Skeletal muscle cell (primary cell): ENCODE data around the gene PARD3.
"Not testable (repeated sequence)": the region's sequence is repeated elsewhere in the genome, so short reads cannot be mapped to it uniquely, and the experiment has no call there.

Experiments
- DNase-seq: peaks from one replicate; pipeline ENCODE4 v3.0.0-alpha.2; 2010; ENCODE audit warnings: low read depth
- H3K4me3 ChIP-seq: 2 replicates; pipeline ENCODE4 v1.5.1; 2011; ENCODE audit warnings: low read depth, mild to moderate bottlenecking, control low read depth, low read length, moderate library complexity

The PARD3 gene

DNA sequence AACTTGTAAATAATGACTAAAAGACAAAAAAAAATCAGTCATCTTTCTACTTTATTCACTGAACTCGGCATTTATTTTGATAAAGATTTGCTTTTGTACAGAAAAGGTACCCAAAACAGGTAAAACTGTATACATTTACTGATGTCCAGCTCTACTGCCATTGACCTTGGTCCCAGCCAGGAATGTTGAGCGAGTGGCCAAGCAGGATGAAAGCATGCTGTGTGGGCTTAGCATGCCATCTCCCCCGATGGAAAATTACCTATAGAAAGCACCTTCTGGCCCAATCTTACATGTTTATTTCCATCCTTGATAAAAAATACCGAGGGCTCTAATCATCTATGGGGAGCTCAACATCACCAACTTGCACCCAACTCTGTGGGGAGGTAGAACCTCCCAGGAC is 6.8 kb downstream of the PARD3 start:
- DNase-seq, result no peak
- no peak overlapping the region for H3K4me3 ChIP-seq

- no peak overlapping the region for H3K4me3 ChIP-seq
- no peak for DNase-seq
These were observed 10.8 kb downstream of the PARD3 start for GRCh38 chr10:34804306-34804705.

GRCh38 chr10:34802692-34803091 is 12.4 kb downstream of the PARD3 start:
- H3K4me3 ChIP-seq, result no peak overlapping the region
- no peak for DNase-seq

GRCh38 chr10:34801097-34801733 is 13.9 kb downstream of the PARD3 start:
- H3K4me3 ChIP-seq, result no peak overlapping the region
- DNase-seq, result no peak

DNA sequence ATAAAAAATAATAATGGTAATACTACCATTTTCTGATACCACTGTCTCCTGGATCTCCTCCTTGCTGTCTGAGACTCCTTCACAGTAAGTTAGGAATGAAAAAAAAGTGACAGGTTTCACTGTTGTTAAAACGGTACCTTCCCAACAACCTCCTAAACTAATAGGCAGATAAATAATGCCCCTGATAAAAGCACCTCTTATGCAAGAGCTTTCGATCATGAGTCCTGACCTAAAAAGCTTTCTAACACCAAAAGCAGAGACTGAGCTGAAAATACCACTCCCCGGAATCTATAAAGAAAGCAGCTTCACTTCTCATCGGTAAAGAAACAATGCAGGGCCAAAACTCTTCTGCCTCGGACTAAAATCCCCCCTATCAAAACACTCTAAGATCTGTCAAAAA is 14.5 kb downstream of the PARD3 start:
- no peak overlapping the region for H3K4me3 ChIP-seq
- no peak for DNase-seq

GRCh38 chr10:34798654-34799053 is 16.4 kb downstream of the PARD3 start:
- no peak for DNase-seq
- no peak overlapping the region for H3K4me3 ChIP-seq

DNA sequence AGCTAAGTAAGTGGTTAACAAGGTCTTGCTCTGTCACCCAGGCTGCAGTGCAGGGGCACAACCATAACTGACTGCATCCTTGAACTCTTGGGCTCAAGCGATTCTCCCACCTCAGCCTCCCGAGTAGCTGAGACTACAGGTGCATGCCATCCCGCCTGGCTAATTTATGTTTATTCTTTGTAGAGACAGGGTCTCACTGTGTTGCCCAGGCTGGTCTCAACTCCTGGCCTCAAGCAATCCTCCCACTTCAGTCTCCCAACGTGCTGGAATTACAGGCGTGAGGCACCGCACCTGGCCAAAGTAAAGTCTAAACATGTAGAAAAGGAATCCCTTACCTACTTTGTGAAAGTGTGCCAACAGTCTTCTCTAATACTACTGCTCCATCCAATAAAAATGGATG is 17.9 kb downstream of the PARD3 start:
- no peak for DNase-seq
- no peak overlapping the region for H3K4me3 ChIP-seq

- DNase-seq, result no peak
- no peak overlapping the region for H3K4me3 ChIP-seq
These were observed 19.0 kb downstream of the PARD3 start for GRCh38 chr10:34796133-34796532.

- no peak for DNase-seq
- H3K4me3 ChIP-seq, result no peak overlapping the region
These were observed 19.8 kb downstream of the PARD3 start for GRCh38 chr10:34795334-34795733.

DNA sequence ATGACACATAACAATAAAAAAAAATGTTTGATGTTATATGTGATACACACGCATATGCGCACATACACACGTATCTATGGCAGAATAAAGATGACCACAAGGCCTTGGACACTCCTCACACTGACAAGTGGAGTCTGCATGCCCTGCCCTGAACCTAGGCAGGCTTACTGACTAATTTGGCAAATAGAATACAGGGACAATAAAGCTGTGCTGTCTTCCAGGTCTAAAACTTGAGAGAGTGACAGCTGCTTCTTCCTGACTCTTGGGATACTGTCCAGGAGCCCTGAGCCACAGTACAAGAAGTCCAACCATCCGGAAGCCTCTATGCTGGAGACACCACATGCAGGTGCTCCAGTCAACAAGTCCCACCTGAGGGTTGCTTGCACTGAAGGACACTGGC is 20.3 kb downstream of the PARD3 start:
- no peak for DNase-seq
- no peak overlapping the region for H3K4me3 ChIP-seq

GRCh38 chr10:34793581-34793980 is 21.5 kb downstream of the PARD3 start:
- not testable (repeated sequence) for H3K4me3 ChIP-seq, DNase-seq

DNA sequence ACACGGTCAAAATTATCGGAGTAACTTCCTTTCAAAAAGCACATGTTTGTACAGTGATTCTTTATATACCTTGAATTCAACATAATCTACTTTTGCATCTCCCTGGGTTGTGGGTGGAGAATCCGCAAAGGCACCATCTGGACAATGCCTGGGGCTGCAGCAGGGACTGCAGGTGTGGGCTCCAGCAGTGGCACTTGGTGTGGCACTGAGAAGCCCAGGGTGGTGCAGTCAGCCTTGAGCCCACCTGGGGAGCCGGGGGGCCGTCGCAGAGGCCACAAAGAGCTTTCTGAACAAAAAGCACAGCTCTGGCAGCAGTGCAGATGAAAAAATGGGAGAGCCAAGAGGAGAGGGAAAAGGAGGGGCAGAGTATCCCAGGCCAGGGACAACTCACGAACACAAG is 22.2 kb downstream of the PARD3 start:
- DNase-seq, result no peak

GRCh38 chr10:34791947-34792346 is 23.1 kb downstream of the PARD3 start:
- H3K4me3 ChIP-seq, result no peak overlapping the region
- no peak for DNase-seq

More for the DNA sequence above, 22.2 kb downstream of the PARD3 start:
- H3K4me3 ChIP-seq, result no peak overlapping the region

DNA sequence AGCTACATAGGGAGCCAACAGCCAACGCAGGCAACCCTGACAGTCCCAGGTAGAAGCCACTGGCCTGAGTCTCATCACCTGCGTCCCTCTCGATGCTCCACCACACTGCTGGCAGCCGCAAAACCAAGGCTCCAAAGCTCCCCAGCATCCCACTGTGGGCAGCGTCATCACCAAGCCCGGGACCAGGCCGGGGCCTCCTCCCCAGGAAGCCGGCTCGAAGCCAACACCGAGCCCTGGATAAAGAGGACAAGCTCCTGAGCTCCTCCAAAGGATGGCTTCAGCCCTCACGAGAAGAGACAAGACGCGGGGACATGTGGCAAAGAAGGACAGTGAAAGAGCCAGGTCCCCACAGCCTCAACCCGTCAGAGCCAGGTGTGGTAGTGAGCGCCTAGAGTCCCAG is 23.9 kb downstream of the PARD3 start:
- DNase-seq, result no peak
- H3K4me3 ChIP-seq, result no peak overlapping the region

DNA sequence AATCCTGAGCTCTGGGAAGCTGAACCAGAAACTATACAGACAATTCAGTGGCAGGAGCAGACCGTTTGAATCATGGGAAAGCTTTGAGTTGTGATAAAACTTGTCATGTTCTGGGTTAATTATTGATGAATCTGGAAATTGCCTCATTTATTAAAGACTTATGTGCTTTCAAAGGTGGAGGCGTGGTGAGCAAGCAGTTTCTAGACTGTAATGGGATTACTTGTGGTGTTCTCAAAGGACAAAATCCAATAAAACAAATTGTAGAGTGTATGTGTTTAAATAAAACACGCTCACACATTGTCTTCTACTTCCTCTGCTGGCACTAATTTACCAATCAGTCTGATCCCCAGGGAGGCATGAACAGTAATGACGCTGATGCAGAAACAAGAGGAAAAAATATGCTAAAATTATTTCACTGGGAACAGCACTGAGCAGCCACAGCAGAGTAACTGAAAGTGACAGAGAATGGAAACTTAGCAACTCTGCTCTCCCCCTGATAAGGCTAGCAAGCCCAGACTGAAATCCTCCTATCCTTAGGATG is 25.1 kb downstream of the PARD3 start:
- DNase-seq, result no peak
- H3K4me3 ChIP-seq, result no peak overlapping the region

DNA sequence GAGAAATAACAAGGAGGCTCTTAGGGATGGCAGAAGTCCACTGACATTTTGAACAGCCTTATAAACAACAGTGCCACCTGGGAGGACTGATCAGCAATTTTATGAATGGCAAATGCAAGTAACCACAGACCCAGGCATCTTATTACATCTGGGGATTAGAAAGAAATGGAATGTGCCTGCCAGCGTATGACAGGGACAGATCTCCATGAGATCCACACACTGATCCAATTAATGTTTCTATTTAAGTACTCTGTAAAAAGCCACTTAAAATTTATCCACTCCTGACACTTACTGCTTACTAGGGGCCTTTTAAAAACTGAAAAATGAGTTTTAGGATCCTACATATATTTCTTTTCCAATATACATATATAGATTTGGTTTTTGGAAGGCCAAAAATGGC is 28.6 kb downstream of the PARD3 start:
- no peak for DNase-seq
- no peak overlapping the region for H3K4me3 ChIP-seq

DNA sequence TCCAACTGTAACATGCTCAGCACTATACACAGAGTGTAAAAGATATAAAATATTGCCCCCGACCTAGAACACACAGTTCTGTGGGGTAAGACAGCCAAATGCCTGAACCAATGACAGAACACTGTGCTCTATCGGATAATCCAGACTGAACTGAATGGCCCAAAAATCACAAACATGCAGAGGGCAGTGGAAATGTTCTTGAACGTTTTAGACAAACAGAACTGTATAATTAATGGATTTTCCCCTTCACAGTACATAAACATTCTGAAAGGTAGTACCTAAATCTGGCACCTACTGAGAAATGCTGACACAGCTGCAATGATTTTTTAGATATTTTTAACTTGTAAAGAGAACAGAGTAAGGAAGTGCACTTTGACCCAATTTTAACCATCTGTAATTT is 33.4 kb downstream of the PARD3 start:
- no peak for DNase-seq
- no peak overlapping the region for H3K4me3 ChIP-seq

DNA sequence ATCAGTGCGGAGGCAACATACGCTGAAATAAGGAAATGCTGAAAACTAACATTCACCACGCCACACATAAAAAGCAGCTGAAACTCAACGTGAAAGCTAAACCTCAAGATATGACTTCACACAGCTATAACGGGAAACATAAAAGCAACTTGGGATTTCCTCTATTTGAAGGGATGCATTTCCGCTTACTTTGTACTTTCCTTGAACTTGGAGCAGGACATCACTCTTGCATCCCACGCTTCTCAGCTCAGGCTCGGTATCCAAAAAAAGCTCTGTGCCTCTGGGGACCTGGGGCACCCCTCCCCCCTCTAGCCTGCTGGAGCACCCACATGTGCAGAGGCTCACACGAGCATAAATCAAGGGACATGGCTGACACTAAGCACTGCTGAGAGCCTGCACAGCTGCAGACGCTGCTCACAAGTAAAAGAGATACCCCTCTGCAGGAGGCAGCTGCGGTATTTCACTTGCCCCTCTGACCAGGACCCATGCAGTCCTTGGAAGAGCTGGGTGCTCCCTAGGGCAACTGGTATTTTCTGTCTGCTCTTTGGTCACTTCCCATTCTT is 34.2 kb downstream of the PARD3 start:
- peak overlapping the region; percentile 19 for H3K4me3 ChIP-seq
- peak; percentile 62 for DNase-seq

GRCh38 chr10:34778237-34778636 is 36.9 kb downstream of the PARD3 start:
- no peak overlapping the region for H3K4me3 ChIP-seq
- no peak for DNase-seq

DNA sequence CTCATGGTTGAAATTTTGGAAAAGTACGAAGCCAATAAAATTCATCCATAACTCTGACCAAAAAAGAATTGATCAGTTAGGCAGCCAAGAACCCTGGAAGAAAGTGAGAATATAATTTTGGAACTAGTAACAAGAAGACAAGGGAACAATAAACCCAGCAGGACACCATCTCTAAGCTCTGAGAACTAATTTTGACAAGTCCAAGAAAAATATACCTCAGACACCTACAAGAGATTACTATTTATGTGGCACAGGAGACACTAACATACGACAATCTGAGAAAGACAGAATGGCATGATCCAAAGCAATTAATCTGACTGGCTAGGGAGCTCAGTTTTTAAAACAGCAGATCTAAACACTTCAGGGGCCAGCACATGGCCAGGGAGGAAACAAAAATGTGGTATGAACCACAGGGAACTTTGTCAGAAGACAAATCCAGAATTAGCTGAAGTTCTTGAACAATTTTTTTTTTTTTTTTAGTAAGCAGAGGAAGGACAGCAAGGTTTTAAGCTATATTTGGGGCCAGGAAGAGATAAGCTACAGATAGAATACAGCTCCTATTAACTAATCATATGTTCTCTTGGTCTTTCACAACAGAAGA is 38.9 kb downstream of the PARD3 start:
- H3K4me3 ChIP-seq, result no peak overlapping the region
- no peak for DNase-seq

DNA sequence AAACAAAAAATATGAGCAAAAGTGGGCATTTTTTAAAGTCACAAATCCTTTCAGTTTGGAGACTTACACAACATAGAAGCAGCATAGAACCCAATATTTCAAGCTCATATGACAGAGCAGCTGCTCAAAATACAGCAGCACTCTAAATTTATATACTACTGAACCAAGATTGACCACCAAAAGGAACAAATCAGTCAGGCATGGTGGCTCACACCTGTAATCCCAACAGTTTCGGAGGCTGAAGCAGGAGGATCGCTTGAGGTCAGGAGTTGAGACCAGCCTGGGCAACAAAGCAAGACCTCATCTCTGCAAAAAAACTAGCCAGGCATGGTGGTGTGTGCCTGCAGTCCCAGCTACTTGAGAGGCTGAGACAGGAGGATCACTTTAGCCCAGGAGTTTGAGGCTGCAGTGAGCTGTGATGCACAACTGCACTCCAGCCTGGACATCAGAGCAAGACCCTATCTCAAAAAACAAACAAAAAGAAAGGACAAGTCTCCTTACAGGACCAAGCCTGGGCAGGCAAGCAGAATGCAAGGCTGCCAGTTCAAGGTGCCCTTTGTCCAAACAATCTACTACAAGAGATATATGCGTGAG is 40.0 kb downstream of the PARD3 start:
- H3K4me3 ChIP-seq, result no peak overlapping the region
- DNase-seq, result no peak
